AG04449 (cell line): ENCODE results near the gene BORCS8.
"Not testable (repeated sequence)": the region's sequence is repeated elsewhere in the genome, so short reads cannot be mapped to it uniquely, and the experiment has no call there.

ENCODE experiments used
- CTCF ChIA-PET: fragments of 350-600 bp; formaldehyde crosslinking; extraction: SDS; loops from one replicate; lab custom pipeline; 2021; ENCODE audit warnings: antibody characterized with exemption; lab: Yijun Ruan, JAX
- POLR2A ChIA-PET: fragments of 400-600, 350-600 bp; formaldehyde crosslinking; extraction: SDS; loops from one replicate; lab custom pipeline; 2020; ENCODE audit warnings: antibody characterized with exemption, inconsistent platforms; lab: Yijun Ruan, JAX
- DNase-seq: peaks from one replicate; pipeline ENCODE4 v3.0.0-alpha.2; 2010; ENCODE audit warnings: low read depth, low spot score
- H3K4me3 ChIP-seq: 2 replicates; pipeline ENCODE4 v1.5.1; 2011; ENCODE audit warnings: low read depth, mild to moderate bottlenecking, control low read depth, low read length
- TF ChIP-seq, protein P1 (sequence below): IDR thresholded peaks from one replicate; pipeline ENCODE4 v1.5.1; 2011; ENCODE audit warnings: mild to moderate bottlenecking, moderate library complexity, low read length, control low read depth, inconsistent platforms; ENCODE audit not compliant: insufficient read depth; ENCODE audit errors: missing control alignments

Gene BORCS8

DNA sequence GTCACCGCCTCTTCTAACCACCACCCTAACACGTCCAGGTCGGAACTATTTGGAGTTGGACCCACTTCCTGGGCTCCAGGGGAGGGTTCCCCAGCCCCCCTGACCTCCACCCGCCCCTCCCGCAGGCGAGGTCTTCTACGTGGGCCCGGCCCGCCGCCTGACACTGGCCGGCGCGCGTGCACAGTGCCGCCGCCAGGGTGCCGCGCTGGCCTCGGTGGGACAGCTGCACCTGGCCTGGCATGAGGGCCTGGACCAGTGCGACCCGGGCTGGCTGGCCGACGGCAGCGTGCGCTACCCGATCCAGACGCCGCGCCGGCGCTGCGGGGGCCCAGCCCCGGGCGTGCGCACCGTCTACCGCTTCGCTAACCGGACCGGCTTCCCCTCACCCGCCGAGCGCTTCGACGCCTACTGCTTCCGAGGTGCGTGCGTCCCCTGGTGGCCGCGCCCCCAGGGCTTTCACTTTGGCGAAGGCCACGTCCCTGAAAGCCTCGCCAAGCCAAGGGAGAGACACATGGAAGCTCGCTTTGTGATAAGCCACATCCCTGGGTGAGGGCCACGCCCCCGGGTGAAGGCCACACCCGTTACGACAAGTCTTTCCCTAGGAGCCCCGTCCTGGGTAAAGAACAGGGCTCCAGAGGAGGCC lies 33.0 kb upstream of the BORCS8 start:
- TF ChIP-seq, protein P1, sequence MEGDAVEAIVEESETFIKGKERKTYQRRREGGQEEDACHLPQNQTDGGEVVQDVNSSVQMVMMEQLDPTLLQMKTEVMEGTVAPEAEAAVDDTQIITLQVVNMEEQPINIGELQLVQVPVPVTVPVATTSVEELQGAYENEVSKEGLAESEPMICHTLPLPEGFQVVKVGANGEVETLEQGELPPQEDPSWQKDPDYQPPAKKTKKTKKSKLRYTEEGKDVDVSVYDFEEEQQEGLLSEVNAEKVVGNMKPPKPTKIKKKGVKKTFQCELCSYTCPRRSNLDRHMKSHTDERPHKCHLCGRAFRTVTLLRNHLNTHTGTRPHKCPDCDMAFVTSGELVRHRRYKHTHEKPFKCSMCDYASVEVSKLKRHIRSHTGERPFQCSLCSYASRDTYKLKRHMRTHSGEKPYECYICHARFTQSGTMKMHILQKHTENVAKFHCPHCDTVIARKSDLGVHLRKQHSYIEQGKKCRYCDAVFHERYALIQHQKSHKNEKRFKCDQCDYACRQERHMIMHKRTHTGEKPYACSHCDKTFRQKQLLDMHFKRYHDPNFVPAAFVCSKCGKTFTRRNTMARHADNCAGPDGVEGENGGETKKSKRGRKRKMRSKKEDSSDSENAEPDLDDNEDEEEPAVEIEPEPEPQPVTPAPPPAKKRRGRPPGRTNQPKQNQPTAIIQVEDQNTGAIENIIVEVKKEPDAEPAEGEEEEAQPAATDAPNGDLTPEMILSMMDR: peak; percentile 76
- peak overlapping the region; percentile 33; the same call in 1 of the 2 replicates for H3K4me3 ChIP-seq
- ChIA-PET CTCF (interaction anchor here (0.7 to 3.1 kb wide), 6 partner anchors 8 to 78 kb away, joined by 3 to 16 read pairs (median 8); no protein-coding TSS in a partner anchor), POLR2A (no interaction called here)
- DNase-seq: no peak

DNA sequence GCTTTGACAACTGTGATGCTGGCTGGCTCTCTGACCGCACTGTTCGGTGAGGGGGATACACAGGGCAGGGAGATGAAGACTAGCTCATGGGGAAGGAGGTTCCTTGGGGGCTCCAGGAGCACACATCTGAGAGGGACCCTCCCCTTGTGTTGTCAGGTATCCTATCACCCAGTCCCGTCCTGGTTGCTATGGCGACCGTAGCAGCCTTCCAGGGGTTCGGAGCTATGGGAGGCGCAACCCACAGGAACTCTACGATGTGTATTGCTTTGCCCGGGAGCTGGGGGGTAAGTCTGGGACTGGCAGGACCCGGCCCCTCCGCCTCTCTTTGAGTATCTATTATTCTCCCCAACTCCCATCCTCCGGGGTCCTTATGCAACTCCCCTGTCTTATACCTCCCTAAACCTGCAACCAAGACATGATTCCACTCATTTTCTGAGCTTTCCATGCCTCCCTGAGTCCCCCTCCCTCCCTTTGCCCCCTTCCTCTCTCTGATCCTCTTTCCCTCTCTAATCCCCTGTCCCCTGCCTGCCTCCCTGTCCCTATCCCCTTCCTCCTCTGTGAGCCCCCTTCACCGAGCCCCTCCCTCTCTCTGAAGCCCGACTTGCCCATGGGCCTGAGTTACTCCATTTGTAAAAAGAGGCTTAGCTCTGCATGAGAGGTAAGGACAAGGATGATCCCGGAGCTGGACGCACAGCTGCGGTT lies 32.3 kb upstream of the BORCS8 start:
- DNase-seq: no peak
- TF ChIP-seq, protein P1: no peak
- no peak overlapping the region for H3K4me3 ChIP-seq
- ChIA-PET POLR2A (no interaction called here), CTCF (interaction anchor here (1.5 to 3.1 kb wide), 4 partner anchors 10 to 77 kb away, joined by 4 to 16 read pairs (median 14); no protein-coding TSS in a partner anchor)

DNA sequence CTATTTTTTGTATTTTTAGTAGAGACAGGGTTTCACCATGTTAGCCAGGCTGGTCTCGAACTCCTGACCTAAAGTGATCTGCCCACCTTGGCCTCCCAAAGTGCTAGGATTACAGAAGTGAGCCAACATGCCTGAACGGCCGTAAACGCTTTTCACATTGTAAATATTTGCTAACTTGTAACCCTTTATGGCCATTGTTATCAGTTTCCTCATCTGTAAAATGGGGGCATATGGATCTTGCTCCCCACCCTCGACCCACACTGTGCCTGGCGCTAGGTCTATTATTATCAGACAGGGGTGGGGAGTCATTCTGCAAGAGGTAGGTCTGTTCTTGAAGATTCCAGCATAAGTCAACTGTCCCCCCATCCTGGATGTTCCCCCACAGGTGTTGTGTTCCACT lies 31.7 kb upstream of the BORCS8 start:
- CTCF ChIA-PET: interaction anchor here (1.5 to 3.1 kb wide), 4 partner anchors 11 to 77 kb away, joined by 4 to 16 read pairs (median 14); no protein-coding TSS in a partner anchor
- DNase-seq: no peak
- TF ChIP-seq, protein P1: no peak
- POLR2A ChIA-PET: no interaction called here
- no peak overlapping the region for H3K4me3 ChIP-seq

DNA sequence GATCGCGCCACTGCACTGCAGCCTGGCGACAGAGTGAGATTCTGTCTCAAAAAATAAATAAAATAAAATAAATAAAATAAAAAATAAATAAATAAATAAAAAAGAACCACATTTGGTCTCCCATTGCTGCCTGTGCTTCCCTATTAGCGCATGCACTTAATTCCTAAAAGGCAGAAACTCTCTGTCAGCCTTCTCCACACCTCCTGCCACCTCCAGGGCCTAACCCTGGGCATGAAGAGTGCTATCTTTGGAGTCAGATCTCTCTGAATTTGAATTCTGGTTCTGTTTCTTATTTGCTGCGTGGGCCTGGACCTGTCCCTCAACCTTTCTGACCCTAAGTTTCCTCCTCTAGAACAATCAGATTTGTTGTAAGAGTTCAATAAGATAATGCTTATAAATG lies 31.1 kb upstream of the BORCS8 start:
- TF ChIP-seq, protein P1: no peak

DNA sequence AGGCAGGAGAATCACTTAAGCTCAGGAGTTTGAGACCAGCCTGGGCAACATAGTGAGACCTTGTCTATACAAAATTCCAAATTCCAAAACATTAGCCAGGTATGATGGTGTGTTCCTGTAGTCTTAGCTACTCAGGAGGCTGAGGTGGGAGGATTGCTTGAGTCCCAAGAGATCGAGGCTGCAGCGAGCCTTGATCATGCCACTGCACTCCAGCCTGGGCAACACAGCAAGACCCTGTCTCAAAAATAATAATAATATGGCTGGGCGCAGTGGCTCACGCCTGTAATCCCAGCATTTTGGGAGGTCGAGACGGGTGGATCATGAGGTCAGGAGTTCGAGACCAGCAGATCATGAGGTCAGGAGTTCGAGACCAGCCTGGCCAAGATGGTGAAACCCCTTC lies 29.0 kb upstream of the BORCS8 start:
- DNase-seq, CTCF ChIA-PET, H3K4me3 ChIP-seq, POLR2A ChIA-PET: not testable (repeated sequence)

More for the DNA sequence above, 31.1 kb upstream of the BORCS8 start:
- POLR2A ChIA-PET: no interaction called here
- H3K4me3 ChIP-seq: no peak overlapping the region
- no peak for DNase-seq
- CTCF ChIA-PET: no interaction called here

DNA sequence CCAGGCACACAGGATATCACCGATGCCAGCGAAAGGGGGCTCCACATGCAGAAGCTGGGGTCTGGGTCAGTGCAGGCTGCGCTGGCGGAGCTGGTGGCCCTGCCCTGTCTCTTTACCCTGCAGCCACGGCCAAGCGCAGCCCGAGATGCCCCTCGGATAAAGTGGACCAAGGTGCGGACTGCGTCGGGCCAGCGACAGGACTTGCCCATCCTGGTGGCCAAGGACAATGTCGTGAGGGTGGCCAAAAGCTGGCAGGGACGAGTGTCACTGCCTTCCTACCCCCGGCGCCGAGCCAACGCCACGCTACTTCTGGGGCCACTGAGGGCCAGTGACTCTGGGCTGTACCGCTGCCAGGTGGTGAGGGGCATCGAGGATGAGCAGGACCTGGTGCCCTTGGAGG lies 27.0 kb upstream of the BORCS8 start:
- ChIA-PET POLR2A (no interaction called here), CTCF (no interaction called here)
- DNase-seq: no peak
- no peak overlapping the region for H3K4me3 ChIP-seq
- TF ChIP-seq, protein P1: no peak
